Choroid plexus epithelial cell (primary cell): ENCODE data around the gene NCS1.

Experiments used
- DNase-seq: peaks from one replicate; pipeline ENCODE4 v3.0.0-alpha.2; 2010; ENCODE audit warnings: low read depth
- H3K4me3 ChIP-seq: 2 replicates; pipeline ENCODE4 v1.5.1; 2011; ENCODE audit warnings: low read depth, mild to moderate bottlenecking, control low read depth, low read length, moderate library complexity
- CTCF ChIP-seq: conservative IDR thresholded peaks from 2 replicates; pipeline ENCODE4 v1.5.1; 2011; ENCODE audit warnings: low read depth, mild to moderate bottlenecking, control low read depth, inconsistent platforms, low read length, moderate library complexity

NCS1 gene

GRCh38 chr9:130208600-130209347, 36.6 kb downstream of the NCS1 start:
- no peak for DNase-seq
- H3K4me3 ChIP-seq: no peak overlapping the region
- no peak for TF ChIP-seq CTCF

- TF ChIP-seq CTCF: no peak
- H3K4me3 ChIP-seq: no peak overlapping the region
- DNase-seq: no peak
Measured at GRCh38 chr9:130209422-130209821, 37.2 kb downstream of the NCS1 start.

- no peak overlapping the region for H3K4me3 ChIP-seq
- no peak for DNase-seq
- no peak for TF ChIP-seq CTCF
Measured at GRCh38 chr9:130211548-130212226, 39.5 kb downstream of the NCS1 start.

- H3K4me3 ChIP-seq: no peak overlapping the region
- DNase-seq: no peak
- TF ChIP-seq CTCF: no peak
Measured at GRCh38 chr9:130212543-130213297, 40.5 kb downstream of the NCS1 start.

- H3K4me3 ChIP-seq: no peak overlapping the region
- TF ChIP-seq CTCF: no peak
- peak; percentile 43 for DNase-seq
Measured at GRCh38 chr9:130213911-130214761, 41.9 kb downstream of the NCS1 start.

- no peak overlapping the region for H3K4me3 ChIP-seq
- DNase-seq: no peak
- no peak for TF ChIP-seq CTCF
Measured at GRCh38 chr9:130214776-130215340, 42.7 kb downstream of the NCS1 start.
